A549 treated with Mapracorat at 1 μM for 4 hours (cell line): ENCODE results near the gene HMGCR. TPM values are rescaled to one million over a fixed set of nuclear protein-coding genes. Genes with fewer than 3 reads are reported as not detected.

Experiments used
- total RNA-seq: library from RNA; stranded (reverse); fragments of 200-300 nt; extraction: Qiagen RNA extraction; gene quantifications from 5 replicates; pipeline ENCODE4 v1.2.3, GENCODE V29; 2022

The HMGCR gene
- total RNA-seq = 23.4 to 28.4 TPM (median 25.6 TPM) in 5 replicates

DNA sequence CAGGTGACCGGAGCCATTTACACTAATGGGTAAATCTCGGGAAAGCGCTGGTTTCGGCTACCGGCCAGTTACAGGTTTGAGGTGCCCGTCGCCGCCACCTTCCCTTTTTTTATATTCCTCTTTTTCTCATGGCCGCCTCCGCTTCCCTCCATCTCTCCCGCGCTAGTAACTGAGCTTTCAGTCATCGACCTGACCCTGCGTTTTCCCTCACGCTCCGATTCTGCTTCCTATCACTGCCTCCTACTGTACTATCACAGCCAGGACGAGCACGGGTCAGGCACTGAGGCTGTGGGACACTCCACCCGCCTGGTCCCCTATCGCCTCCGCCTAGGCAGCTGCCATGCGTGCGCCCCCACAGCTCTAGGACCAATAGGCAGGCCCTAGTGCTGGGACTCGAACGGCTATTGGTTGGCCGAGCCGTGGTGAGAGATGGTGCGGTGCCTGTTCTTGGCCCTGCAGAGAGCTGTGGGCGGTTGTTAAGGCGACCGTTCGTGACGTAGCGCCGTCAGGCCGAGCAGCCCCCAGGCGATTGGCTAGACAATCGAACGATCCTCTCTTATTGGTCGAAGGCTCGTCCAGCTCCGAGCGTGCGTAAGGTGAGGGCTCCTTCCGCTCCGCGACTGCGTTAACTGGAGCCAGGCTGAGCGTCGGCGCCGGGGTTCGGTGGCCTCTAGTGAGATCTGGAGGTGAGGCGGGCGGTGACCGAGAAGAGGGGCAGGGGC, at the start of gene HMGCR:
Gene HMGCR, plus strand, starts transcription at position 606 of the 722 bp plus-strand sequence. CDS start 5,386 bp downstream, outside the sequence.

Other genes with a start within 250 kb of the HMGCR start
- gene ANKRD31, start 100.3 kb upstream of the HMGCR start, total RNA-seq = 0.02 to 0.07 TPM (median 0.05 TPM) in 4 of 5 replicates, not detected in the other
- 19.4 to 25.6 TPM (median 22.5 TPM) in 5 replicates for gene CERT1, start 174.4 kb downstream of the HMGCR start, total RNA-seq
- gene POLK, start 174.7 kb downstream of the HMGCR start, total RNA-seq = 7.3 to 12.6 TPM (median 10.4 TPM) in 5 replicates